Posterior vena cava (tissue), 2 donors: ENCODE results near the gene MZB1. TPM values are rescaled to one million over a fixed set of nuclear protein-coding genes. Genes with fewer than 3 reads are reported as not detected.
A peak's percentile ranks its signal among the peaks of the same experiment; 100 is the strongest.
"Not testable (repeated sequence)": the region's sequence is repeated elsewhere in the genome, so short reads cannot be mapped to it uniquely, and the experiment has no call there.

Experiments used
- DNase-seq: peaks from one replicate; pipeline ENCODE4 v3.0.0-alpha.2; 2020; ENCODE audit warnings: low spot score
- intact Hi-C, 2 donors: fragments of 100-400 bp; cut with DNase I; formaldehyde crosslinking; loops; one replicate each; pipeline versions ENCODE4 v1.14.1 to v1.14.2; 2022 to 2023
- total RNA-seq, 2 donors: library from RNA; stranded (reverse); fragmentation: NEBNext Ultra II Directional; extraction: Animal tissue kit (Norgen Biotek cat#: 25700); gene quantifications; one replicate each; pipeline ENCODE4 v1.2.1, GENCODE V29; 2021
- donor health status: DM: yes; HTN: yes; CAD: no.
- donor health status: DM: yes; HTN: yes; CAD: no.

MZB1 gene
- total RNA-seq, 2 donors from 2014 or later: 1.0 TPM

GRCh38 chr5:139394654-139395566 is 5.2 kb upstream of the MZB1 start, which contains the start of gene PROB1:
TSS of gene PROB1 (minus strand) at chr5:139395104. CDS start at chr5:139395081, 23 bp downstream.
- intact Hi-C loops: no loop called here
- DNase-seq: no peak

- intact Hi-C loops: no loop called here
- no peak for DNase-seq
These were observed 4.5 kb upstream of the MZB1 start for GRCh38 chr5:139394123-139394653.

GRCh38 chr5:139393497-139394122 is 3.9 kb upstream of the MZB1 start:
- intact Hi-C loops: no loop called here
- no peak for DNase-seq

- intact Hi-C loops: no loop called here
- DNase-seq: peak; percentile 89
These were observed 3.2 kb upstream of the MZB1 start for GRCh38 chr5:139392678-139393496.

- intact Hi-C loops: no loop called here
These were observed 2.6 kb upstream of the MZB1 start for GRCh38 chr5:139392324-139392677.

GRCh38 chr5:139391570-139392323 is 2.0 kb upstream of the MZB1 start:
- intact Hi-C loops: no loop called here
- DNase-seq: peak; percentile 78

More at GRCh38 chr5:139392324-139392677, 2.6 kb upstream of the MZB1 start:
- DNase-seq: peak; percentile 82

GRCh38 chr5:139390639-139391569 is 1.2 kb upstream of the MZB1 start:
- intact Hi-C loops: no loop called here
- peak; percentile 62 for DNase-seq

- peak; percentile 77 for DNase-seq
- intact Hi-C loops: no loop called here
These were observed 1.4 kb downstream of the MZB1 start for GRCh38 chr5:139388198-139388821.

GRCh38 chr5:139387611-139388197 is 2.0 kb downstream of the MZB1 start:
- DNase-seq: peak; percentile 58
- intact Hi-C loops: no loop called here

- intact Hi-C loops: not testable (repeated sequence)
- DNase-seq: peak; percentile 29
These were observed 2.8 kb downstream of the MZB1 start for GRCh38 chr5:139386956-139387355.

- DNase-seq: peak; percentile 28
- intact Hi-C loops: no loop called here
These were observed 3.7 kb downstream of the MZB1 start for GRCh38 chr5:139386050-139386438.

- DNase-seq: peak; percentile 34
- intact Hi-C loops: no loop called here
These were observed 4.4 kb downstream of the MZB1 start for GRCh38 chr5:139385061-139386049.

GRCh38 chr5:139384591-139385051 is 5.1 kb downstream of the MZB1 start:
- peak; percentile 46 for DNase-seq
- intact Hi-C loops: no loop called here

- DNase-seq: peak; percentile 79
- intact Hi-C loops: no loop called here
These were observed 5.6 kb downstream of the MZB1 start for GRCh38 chr5:139383993-139384590.

- peak; percentile 57 for DNase-seq
- intact Hi-C loops: no loop called here
These were observed 6.3 kb downstream of the MZB1 start, which contains the start of gene SLC23A1 for GRCh38 chr5:139383275-139383992. TSS of gene SLC23A1 (minus strand) at chr5:139383297. CDS start at chr5:139383253, 44 bp downstream.
